H1 (cell line): ENCODE measurements around the gene ZBTB20. TPM values are rescaled to one million over a fixed set of nuclear protein-coding genes. Genes with fewer than 3 reads are reported as not detected.

Experiments
- KDM1A ChIP-seq: fragments of 200-600, 300-600 bp; sonication (generic); IDR thresholded peaks from 2 replicates; pipeline ENCODE4 v1.7.1; 2016; ENCODE audit warnings: mild to moderate bottlenecking, low read length, borderline replicate concordance
- SP4 ChIP-seq: IDR thresholded peaks from 2 replicates; pipeline ENCODE4 v1.6.1; 2012; ENCODE audit warnings: low read length, inconsistent platforms
- polyA plus RNA-seq, 7 experiments: library from polyadenylated mRNA; depleted of rRNA in 3 of 7; stranded (reverse) in 5 of 7; unstranded in 2 of 7; fragments of >200 nt in 5 of 7; fragments of 200-250 nt in 2 of 7; gene quantifications; 1 replicate in 5 of 7; 2 replicates in 1 of 7; 4 replicates in 1 of 7; pipeline versions ENCODE4 v1.2.1 to v1.2.3, GENCODE V29; 2011 to 2013; ENCODE audit warnings: missing spikeins in 2 of 7, mixed read lengths in 2 of 7
- total RNA-seq: library from RNA; stranded (reverse); fragmentation: NEBNext Ultra II Directional; extraction: Animal tissue kit (Norgen Biotek cat#: 25700); gene quantifications from 2 replicates; pipeline ENCODE4 v1.2.1, GENCODE V29; 2021

ZBTB20 gene
- total and polyA plus RNA-seq, 2 of the 8 experiments (the other 6 are each of a cell fraction or from before 2014, with no cell fraction given) = 0.35 to 1.3 TPM

DNA sequence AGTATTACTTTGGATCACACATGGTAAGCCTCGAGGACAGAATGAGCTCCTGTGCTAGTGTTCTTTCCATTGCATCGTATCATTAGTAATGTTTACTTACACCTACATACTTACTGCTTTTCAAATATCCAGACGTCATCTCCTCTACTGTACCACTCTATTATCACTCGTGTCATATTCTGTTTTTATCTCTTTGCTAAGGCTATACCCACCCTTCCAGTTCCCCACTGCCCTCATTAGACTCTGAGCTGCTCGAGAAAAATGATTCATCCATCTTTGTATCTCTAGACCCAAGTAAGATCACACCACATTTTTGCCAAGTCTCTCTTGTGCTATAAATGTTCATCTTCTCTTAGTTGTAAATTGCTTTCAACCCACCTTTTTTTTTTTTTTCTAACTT, 607.6 kb downstream of the ZBTB20 start (continued):
- TF ChIP-seq KDM1A = no peak
- TF ChIP-seq SP4 = no peak
- TF ChIP-seq, all 59 proteins: peak for 0
